ENCODE data around the gene DRAP1. TPM values are rescaled to one million over a fixed set of nuclear protein-coding genes. Genes with fewer than 3 reads are reported as not detected.

Gene DRAP1
- total RNA-seq, 6 experiments from 2014 or later = 21.8 to 50.8 (median 32.6) TPM

- Histone ChIP-seq H3K9me3 (no peaks in the 10 kb centered on the region), H3K27ac (no peak overlapping the region), H3K27me3 (no peaks in the 10 kb centered on the region), H3K36me3 (no peaks in the 10 kb centered on the region), H3K4me3 (no peak overlapping the region), H3K4me1 (no peaks in the 10 kb centered on the region)
- DNase-seq (no peak), ATAC-seq (no peak)
- no peak for TF ChIP-seq POLR2A (IDR thresholded peaks at IDR 0.05)
- TF ChIP-seq, protein P1, sequence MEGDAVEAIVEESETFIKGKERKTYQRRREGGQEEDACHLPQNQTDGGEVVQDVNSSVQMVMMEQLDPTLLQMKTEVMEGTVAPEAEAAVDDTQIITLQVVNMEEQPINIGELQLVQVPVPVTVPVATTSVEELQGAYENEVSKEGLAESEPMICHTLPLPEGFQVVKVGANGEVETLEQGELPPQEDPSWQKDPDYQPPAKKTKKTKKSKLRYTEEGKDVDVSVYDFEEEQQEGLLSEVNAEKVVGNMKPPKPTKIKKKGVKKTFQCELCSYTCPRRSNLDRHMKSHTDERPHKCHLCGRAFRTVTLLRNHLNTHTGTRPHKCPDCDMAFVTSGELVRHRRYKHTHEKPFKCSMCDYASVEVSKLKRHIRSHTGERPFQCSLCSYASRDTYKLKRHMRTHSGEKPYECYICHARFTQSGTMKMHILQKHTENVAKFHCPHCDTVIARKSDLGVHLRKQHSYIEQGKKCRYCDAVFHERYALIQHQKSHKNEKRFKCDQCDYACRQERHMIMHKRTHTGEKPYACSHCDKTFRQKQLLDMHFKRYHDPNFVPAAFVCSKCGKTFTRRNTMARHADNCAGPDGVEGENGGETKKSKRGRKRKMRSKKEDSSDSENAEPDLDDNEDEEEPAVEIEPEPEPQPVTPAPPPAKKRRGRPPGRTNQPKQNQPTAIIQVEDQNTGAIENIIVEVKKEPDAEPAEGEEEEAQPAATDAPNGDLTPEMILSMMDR (IDR thresholded peaks at IDR 0.05) = no peak
- 62% methylated on average over 8 of the region's 9 CpGs for WGBS (ENCODE audit: insufficient coverage, low coverage, low lambda C conversion rate, missing lambda C conversion rate)
- intact Hi-C loops (cut with DNase I) = no loop called here
Measured at GRCh38 chr11:65941720-65942310, 22.6 kb downstream of the DRAP1 start.

DNA sequence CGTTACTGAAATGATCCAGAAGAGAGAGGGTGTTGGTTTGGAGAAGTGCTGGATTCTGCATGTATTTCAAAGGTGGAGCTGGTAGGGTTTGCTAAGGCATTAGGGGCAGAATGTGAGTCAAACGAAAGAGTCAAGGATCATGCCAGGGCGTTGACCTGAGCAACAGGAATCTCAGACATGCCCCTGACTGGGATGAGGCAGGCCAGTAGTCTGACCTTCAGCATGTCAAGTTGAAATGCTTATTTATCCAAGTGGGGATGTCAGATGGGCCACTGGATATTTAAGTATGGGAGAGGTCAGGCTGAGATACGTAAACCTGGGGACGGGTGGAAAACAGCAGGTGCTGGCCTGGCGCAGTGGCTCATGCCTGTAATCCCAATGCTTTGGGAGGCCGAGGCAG is 23.3 kb downstream of the DRAP1 start:
- 89% methylated on average over 4 of the region's 7 CpGs for WGBS (ENCODE audit: insufficient coverage, low coverage, low lambda C conversion rate, missing lambda C conversion rate)
- H3K36me3 ChIP-seq = no peaks in the 10 kb centered on the region

DNA sequence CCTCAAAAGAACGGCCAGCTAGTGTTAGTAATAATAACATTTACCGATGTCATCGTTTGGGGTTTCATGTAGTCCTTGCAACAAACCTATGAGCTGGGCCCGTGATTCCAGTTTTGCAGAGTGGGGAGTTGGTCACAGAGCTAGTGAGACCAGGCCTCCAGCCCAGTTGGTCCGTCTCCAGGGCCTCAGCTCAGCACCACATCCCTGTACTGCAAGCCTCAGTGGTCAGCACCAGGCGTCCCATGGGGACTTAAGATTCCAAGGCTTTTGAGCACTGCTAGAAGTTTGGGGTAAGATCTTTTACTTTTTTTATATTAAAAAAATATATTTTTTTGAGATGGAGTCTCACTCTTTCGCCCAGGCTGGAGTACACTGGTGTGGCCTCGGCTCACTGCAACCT is 25.0 kb downstream of the DRAP1 start:
- ATAC-seq = no peak
- WGBS (ENCODE audit: insufficient coverage, low coverage, low lambda C conversion rate, missing lambda C conversion rate) = 94% methylated on average over 8 of the region's 8 CpGs
- Histone ChIP-seq H3K9me3 (no peaks in the 10 kb centered on the region), H3K4me3 (no peak overlapping the region), H3K36me3 (no peaks in the 10 kb centered on the region), H3K4me1 (no peaks in the 10 kb centered on the region), H3K27me3 (no peaks in the 10 kb centered on the region), H3K27ac (no peak overlapping the region)
- DNase-seq = no peak
- no peak for TF ChIP-seq POLR2A (IDR thresholded peaks at IDR 0.05)
- TF ChIP-seq, protein P1 (IDR thresholded peaks at IDR 0.05) = no peak
- intact Hi-C loops (cut with DNase I) = no loop called here

More for the DNA sequence above, 23.3 kb downstream of the DRAP1 start:
- Histone ChIP-seq H3K4me1 (no peaks in the 10 kb centered on the region), H3K9me3 (no peaks in the 10 kb centered on the region), H3K4me3 (no peak overlapping the region), H3K27ac (no peak overlapping the region), H3K27me3 (no peaks in the 10 kb centered on the region)
- TF ChIP-seq, protein P1 (IDR thresholded peaks at IDR 0.05) = no peak
- DNase-seq (no peak), ATAC-seq (no peak)
- intact Hi-C loops (cut with DNase I) = no loop called here

GRCh38 chr11:65944767-65945166 is 25.5 kb downstream of the DRAP1 start:
- Histone ChIP-seq H3K4me3 (no peak overlapping the region), H3K36me3 (no peaks in the 10 kb centered on the region), H3K9me3 (no peaks in the 10 kb centered on the region), H3K27me3 (no peaks in the 10 kb centered on the region), H3K4me1 (no peaks in the 10 kb centered on the region), H3K27ac (no peak overlapping the region)
- DNase-seq (no peak), ATAC-seq (peak in 2 of 4 donors; percentile 41 to 69)
- intact Hi-C loops (cut with DNase I) = no loop called here
- WGBS (ENCODE audit: insufficient coverage, low coverage, low lambda C conversion rate, missing lambda C conversion rate) = 39% methylated on average over 5 of the region's 8 CpGs
- TF ChIP-seq, protein P1 (IDR thresholded peaks at IDR 0.05) = no peak
- no peak for TF ChIP-seq POLR2A (IDR thresholded peaks at IDR 0.05)
